K562 (cell line): ENCODE measurements around the gene MGAT5.

Experiments
- ATF4 ChIP-seq: fragments of 450-650 bp; formaldehyde crosslinking; IDR thresholded peaks from 2 replicates; pipeline ENCODE4 v1.4.0; 2022; ENCODE audit warnings: mild to moderate bottlenecking, moderate library complexity
- BRF2 ChIP-seq: IDR thresholded peaks from 3 replicates; pipeline ENCODE4 v1.6.1; 2011; ENCODE audit warnings: borderline replicate concordance, mild to moderate bottlenecking; ENCODE audit not compliant: insufficient read length, insufficient read depth
- CBX2 ChIP-seq: fragments of 200-600 bp; sonication (generic); IDR thresholded peaks from one replicate; pipeline ENCODE4 v1.6.1; 2012; ENCODE audit warnings: mild to moderate bottlenecking, low read length, inconsistent platforms; ENCODE audit not compliant: insufficient read depth, poor library complexity, severe bottlenecking
- CTCF ChIP-seq, 3 experiments: IDR thresholded peaks in 2 of 3; conservative IDR thresholded peaks in 1 of 3; 2 replicates each; pipeline ENCODE4 v1.5.1; 2011 to 2012; ENCODE audit warnings: low read length in 3 of 3, mild to moderate bottlenecking in 3 of 3, control low read depth in 2 of 3, improper control_type of control experiment in 1 of 3, inconsistent platforms in 1 of 3, low read depth in 1 of 3, mixed read lengths in 1 of 3, moderate library complexity in 1 of 3; ENCODE audit not compliant: insufficient read depth in 2 of 3
- EZH2 ChIP-seq: IDR thresholded peaks from 2 replicates; pipeline ENCODE4 v1.6.1; 2012; ENCODE audit warnings: low read depth, mild to moderate bottlenecking, inconsistent platforms, low read length, borderline replicate concordance
- SMARCC2 ChIP-seq: fragments of 450-650 bp; IDR thresholded peaks from 2 replicates; pipeline ENCODE4 v1.6.1; 2017; ENCODE audit warnings: antibody characterized with exemption, moderate library complexity, mild to moderate bottlenecking, low read depth

- TF ChIP-seq ATF4 (no peak), BRF2 (no peak), SMARCC2 (no peak), EZH2 (no peak), CBX2 (no peak), CTCF (IDR thresholded peaks at IDR 0.05 in 2 of 3, conservative IDR thresholded peaks at IDR 0.05 in 1 of 3; ENCODE audit: insufficient read depth in 2 of 3, low read depth in 1 of 3, low read length in 3 of 3) (no peak)
Measured at GRCh38 chr2:134359367-134360081, 105.7 kb downstream of the MGAT5 start.
